HG03571 (cell line): ENCODE measurements around the gene CDH18.

Experiments
- ATAC-seq: cut with Tn5 transposase; IDR thresholded peaks from one replicate; pipeline ENCODE4 v1.9.1; 2021; ENCODE audit not compliant: unreplicated experiment

CDH18 gene

DNA sequence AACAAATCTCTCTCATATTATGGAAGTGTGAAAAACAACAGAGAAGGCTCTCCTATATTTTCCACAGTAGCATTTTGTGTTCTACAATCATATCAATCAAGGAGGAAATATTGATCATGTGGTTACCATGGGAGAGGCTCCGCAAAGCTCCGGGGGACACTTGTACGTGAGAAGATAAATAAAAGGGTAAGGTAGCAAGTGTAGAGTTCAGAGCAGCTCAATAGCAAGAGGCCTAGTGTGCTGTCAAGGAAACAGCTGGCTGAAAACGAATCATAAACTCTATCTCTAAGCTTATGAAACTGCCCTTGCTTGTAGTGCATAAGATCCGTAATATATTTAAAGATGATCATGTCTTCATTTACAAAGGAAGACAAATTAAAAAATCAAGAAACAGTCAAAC lies 57.5 kb downstream of the CDH18 start:
- ATAC-seq, result no peak

- ATAC-seq, result no peak
Observed at GRCh38 chr5:19928562-19929421, 59.2 kb downstream of the CDH18 start.

GRCh38 chr5:19927919-19928318 lies 60.1 kb downstream of the CDH18 start:
- ATAC-seq, result no peak

DNA sequence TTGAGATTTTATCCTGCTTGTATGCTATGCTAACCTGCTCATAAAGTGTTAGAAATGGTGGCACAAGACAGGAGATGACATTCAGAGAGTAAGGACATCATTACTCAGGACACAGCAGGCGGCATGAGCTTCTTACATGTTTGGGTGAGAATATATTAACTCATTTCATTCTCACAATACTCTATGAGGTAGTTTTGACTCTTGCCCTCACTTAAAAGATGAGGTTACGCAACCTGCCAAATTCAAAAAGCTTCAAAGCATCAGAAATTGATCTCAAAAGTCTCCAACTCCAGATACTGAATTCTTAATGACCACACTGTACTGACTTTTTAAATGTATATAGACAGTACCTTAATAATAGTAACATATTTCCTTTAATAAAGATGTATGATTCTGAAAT lies 60.8 kb downstream of the CDH18 start:
- no peak for ATAC-seq

DNA sequence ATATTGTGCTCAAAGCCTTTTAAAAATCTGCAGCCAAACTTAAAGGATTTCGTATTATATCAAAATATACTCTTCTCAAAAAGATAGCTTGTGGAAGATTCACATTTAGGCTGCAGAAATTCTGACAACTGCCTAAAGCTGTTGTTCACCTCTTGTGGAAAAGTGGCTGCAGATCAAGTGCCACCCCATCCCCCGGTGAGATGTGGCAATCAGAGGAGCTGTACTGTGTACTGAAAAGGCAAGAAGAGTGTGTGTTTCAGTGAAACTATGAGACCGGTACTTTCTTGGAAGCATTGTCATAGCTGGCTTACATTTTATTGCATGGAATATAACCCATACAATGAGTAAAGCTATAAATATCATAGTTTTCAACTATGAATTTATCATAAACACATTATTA lies 64.3 kb downstream of the CDH18 start:
- no peak for ATAC-seq

- ATAC-seq, result no peak
Observed at GRCh38 chr5:19920761-19921160, 67.2 kb downstream of the CDH18 start.

DNA sequence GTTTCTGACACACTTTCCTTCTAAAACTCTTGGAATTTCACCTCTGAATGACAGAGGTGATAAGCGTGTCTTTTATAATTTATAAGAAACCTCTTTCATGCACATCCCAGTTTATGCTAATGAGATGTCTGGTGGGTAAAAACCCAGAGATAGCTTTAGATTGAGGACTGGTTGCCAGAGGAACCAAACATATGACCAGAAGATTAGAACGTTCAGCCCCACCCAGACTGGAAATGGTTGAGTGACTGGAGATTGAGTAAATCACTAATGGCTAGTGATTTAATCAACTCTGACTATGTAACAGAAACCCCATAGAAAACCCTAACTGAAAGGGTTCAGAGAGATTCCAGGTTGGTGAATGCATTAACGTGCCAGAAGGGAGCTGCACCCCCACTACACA lies 69.2 kb downstream of the CDH18 start:
- no peak for ATAC-seq

- ATAC-seq, result no peak
Observed at GRCh38 chr5:19917588-19918122, 70.3 kb downstream of the CDH18 start.

- ATAC-seq, result no peak
Observed at GRCh38 chr5:19910136-19910535, 77.9 kb downstream of the CDH18 start.

GRCh38 chr5:19904766-19905165 lies 83.2 kb downstream of the CDH18 start:
- ATAC-seq, result no peak

DNA sequence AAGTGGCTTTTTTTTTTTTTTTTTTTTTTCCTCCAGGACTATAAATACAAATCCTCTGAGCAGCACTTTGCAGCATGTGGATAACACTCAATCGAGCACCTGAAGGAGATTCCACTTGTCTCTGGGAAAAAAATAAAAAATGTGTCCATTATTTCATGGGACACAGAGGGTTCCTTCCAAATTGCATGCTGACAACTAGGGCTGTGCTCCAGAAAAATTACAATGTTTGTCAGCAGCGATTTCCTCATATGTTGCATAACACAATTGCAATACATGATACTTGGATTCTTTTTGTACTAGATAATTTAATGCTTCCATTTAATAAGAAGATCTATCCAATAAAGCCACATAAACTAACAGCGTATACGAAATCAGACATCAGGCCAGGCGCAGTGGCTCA lies 84.4 kb downstream of the CDH18 start:
- no peak for ATAC-seq

- ATAC-seq, result no peak
Observed at GRCh38 chr5:19902316-19902934, 85.6 kb downstream of the CDH18 start.

- ATAC-seq, result no peak
Observed at GRCh38 chr5:19900269-19900668, 87.7 kb downstream of the CDH18 start.

- ATAC-seq, result no peak
Observed at GRCh38 chr5:19891658-19892057, 96.3 kb downstream of the CDH18 start.

GRCh38 chr5:19886123-19886917 lies 101.7 kb downstream of the CDH18 start:
- ATAC-seq, result no peak

GRCh38 chr5:19885040-19885824 lies 102.8 kb downstream of the CDH18 start:
- no peak for ATAC-seq

DNA sequence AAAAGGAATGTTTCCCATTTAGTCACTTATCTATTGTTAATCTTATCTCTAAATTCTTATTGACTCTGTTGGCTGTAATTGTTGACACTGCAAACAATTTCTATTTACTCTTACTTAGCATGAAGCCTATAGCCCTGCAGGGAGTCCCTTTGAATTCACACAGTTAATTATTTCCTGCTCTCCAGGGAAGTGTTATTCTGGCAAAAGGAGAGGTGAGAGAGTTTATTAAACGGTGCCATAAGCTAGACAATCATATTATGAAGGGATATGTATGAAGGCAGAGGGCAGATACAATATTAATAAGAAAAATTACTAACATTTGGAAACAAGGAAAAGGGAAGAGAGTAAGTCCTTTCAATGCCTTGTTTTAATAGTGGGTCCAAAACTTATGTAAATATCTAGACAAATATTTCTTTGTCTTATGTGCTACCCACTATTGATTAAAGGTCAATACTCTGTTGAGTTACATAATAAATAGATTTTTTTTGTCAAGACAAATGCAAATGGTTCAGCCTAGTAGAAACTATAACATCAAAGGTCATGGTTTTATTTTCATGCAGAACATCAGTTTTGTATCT lies 107.1 kb downstream of the CDH18 start:
- no peak for ATAC-seq

DNA sequence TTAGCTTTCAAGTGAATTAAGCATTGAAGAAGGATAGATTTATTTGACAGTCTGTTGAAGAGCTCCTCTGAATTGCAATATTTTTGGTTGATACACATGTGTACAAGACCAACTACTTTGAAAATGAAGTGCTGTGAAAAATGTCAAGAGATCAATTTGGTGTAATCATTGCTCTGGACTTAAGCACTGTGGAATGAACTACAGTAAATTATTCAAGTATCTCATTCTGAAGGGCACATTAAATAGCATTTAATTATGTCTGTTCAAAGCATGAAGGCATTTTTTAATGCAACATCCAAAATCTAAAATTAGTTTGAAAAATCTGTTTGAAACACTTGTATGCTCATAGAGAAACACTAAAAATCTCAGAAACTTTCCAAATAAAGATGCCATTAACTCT lies 107.5 kb downstream of the CDH18 start:
- ATAC-seq, result no peak

DNA sequence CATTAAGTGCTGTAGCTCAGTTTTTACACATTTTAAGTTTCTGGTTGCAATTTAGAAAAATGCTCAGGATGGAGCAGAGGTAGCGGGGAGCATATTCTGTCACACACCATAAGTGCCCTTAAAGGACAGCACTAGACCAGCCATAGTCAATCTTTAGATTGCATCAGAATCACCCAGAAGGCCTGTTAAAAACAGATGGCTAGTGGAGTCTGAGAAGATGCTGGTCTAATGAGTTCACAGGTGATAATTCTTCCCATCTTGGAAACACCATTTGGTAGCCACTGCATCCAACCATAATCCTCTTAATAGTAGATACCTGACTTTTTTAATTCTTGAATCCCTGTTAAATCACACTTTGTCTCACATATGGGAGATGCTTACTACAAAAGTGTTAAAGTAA lies 113.2 kb downstream of the CDH18 start:
- no peak for ATAC-seq

GRCh38 chr5:19866090-19866450 lies 121.9 kb downstream of the CDH18 start:
- no peak for ATAC-seq
